Measurements from ENCODE around the gene LDHAL6A.
"Not testable (repeated sequence)": the region's sequence is repeated elsewhere in the genome, so short reads cannot be mapped to it uniquely, and the experiment has no call there.

LDHAL6A gene

GRCh38 chr11:18455686-18456372 is at the start of gene LDHAL6A:
TSS of gene LDHAL6A (plus strand) at chr11:18455856. CDS start at chr11:18456681, 825 bp downstream.
- no peak for DNase-seq (ENCODE audit: low spot score)

DNA sequence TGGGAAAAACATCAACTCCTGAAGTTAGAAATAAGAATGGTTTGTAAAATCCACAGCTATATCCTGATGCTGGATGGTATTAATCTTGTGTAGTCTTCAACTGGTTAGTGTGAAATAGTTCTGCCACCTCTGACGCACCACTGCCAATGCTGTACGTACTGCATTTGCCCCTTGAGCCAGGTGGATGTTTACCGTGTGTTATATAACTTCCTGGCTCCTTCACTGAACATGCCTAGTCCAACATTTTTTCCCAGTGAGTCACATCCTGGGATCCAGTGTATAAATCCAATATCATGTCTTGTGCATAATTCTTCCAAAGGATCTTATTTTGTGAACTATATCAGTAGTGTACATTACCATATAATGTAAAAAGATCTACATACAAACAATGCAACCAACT is 48.3 kb upstream of the LDHAL6A start:
- not testable (repeated sequence) for DNase-seq (ENCODE audit: low spot score)

- DNase-seq (ENCODE audit: low spot score) = no peak
These were observed 46.9 kb upstream of the LDHAL6A start for GRCh38 chr11:18408558-18409291.

GRCh38 chr11:18416459-18416858 is 39.2 kb upstream of the LDHAL6A start:
- no peak for DNase-seq (ENCODE audit: low spot score)

DNA sequence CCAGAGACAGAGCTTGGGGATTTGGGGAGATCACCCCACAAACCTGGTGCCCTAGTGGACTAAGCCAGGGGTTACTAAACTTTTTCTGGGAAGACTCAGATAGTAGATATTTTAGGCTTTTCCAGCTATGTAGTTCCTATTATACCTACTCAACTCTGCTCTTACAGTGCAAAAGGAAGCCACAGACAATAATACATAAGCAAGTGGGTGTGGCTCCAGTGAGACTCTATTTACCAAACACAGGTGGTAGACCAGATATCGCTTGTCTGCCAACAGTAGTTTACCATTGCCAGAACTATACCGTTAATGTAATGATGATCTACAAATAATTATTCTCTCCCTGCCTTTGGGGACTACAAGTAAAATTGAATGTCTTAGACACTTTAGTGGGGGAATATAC is 36.6 kb upstream of the LDHAL6A start:
- no peak for DNase-seq (ENCODE audit: low spot score)

- DNase-seq (ENCODE audit: low spot score) = no peak
These were observed 35.6 kb upstream of the LDHAL6A start for GRCh38 chr11:18420067-18420466.

DNA sequence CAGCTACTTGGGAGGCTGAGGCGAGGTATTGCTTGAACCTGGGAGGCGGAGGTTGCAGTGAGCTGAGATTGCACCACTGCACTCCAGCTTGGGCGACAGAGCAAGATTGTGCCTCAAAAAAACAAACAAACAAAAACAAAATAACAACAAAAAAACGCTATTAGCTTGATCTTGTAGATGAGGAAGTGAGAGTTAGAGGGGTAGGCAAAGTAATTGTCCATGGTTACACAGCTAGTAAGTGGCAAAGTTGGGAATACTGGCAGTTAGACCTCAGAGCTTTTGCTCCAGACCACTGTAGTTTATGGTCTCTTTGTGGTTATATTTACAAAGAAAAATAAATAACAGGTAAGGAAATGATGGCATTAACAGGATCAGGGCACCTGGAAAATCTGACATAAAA is 28.4 kb upstream of the LDHAL6A start:
- no peak for DNase-seq (ENCODE audit: low spot score)

GRCh38 chr11:18429332-18429731 is 26.3 kb upstream of the LDHAL6A start:
- DNase-seq (ENCODE audit: low spot score) = no peak

DNA sequence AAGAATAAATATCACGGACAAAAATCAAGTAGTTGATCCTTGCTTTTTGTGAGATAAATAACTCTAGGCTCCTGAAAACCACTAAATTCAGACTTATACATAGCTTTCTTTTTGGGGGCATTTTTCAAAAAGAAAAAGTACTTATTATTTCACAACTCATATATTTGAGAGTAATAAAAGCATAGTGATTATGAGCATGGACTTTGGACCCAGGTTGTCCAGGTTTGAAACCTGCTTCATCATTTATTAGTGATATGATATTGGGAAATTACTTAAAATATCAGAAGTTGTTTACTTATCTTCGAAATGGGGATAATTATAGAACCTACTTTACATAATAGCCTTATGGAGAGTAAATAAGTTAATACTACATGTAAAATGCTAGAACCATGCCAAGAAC is 17.0 kb upstream of the LDHAL6A start:
- DNase-seq (ENCODE audit: low spot score) = no peak

- no peak for DNase-seq (ENCODE audit: low spot score)
These were observed 6.4 kb upstream of the LDHAL6A start for GRCh38 chr11:18449251-18449650.

- DNase-seq (ENCODE audit: low spot score) = no peak
These were observed 2.7 kb upstream of the LDHAL6A start for GRCh38 chr11:18452927-18453326.

DNA sequence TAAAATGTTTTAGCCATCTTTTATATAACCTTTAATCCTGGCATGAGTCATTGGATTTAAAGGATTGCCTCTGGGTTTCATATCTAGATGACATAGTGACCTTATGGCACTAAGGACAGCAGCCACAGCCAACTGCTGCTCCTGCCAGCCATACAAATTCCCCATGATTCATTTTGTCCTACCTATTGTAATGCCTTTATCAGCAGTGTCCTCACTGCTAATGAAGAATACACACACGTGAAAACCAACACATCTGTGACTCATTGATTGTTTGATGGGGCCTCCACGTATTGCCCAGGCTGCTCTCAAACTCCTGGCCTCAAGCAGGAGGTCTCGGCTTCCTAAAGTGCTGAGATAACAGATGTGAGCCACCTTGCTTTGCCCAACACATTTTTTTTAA is 1.8 kb downstream of the LDHAL6A start:
- no peak for DNase-seq (ENCODE audit: low spot score)

- DNase-seq (ENCODE audit: low spot score) = no peak
These were observed 4.0 kb downstream of the LDHAL6A start for GRCh38 chr11:18459634-18460033.

- DNase-seq (ENCODE audit: low spot score) = no peak
These were observed 6.3 kb downstream of the LDHAL6A start for GRCh38 chr11:18461909-18462308.

DNA sequence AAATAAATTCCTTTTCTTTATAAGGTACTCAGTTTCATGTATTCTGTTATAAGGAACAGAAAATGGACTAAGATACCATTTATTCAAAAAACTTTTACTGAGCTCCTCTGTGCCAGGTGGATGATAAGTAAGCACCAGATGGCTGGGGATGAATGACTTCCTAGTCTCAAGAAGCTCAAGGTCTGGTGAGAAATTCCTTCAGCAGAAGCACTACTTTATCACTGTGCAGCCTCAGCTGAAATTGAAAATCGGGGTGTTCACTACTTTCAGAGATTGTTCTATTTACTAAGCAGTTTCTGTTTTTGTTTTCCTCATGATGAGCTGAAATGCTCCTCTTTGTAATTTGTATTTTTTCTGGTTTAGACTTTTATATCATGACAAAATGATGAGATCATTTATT is 7.8 kb downstream of the LDHAL6A start:
- no peak for DNase-seq (ENCODE audit: low spot score)

- no peak for DNase-seq (ENCODE audit: low spot score)
These were observed 10.7 kb downstream of the LDHAL6A start for GRCh38 chr11:18466402-18466801.

- DNase-seq (ENCODE audit: low spot score) = no peak
These were observed 12.4 kb downstream of the LDHAL6A start for GRCh38 chr11:18468059-18468458.

DNA sequence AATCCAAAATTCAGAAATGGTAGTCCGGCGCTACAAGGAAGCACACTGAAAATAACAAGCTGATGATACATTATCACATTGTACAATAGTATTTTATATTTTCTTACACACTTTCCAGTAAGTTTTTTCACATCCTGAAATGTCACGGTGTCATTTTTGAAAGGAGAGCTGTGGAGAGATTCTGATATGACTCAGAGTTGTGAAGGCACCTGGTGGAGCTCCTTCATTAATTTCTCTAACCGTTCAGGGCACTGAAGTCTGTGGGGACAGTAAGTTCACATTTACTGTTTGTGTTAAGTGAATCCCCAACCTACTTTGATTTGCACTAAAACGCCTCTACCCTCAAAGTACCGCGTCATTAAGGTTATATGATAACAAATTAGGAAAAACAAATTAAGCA is 13.3 kb downstream of the LDHAL6A start:
- DNase-seq (ENCODE audit: low spot score) = no peak

DNA sequence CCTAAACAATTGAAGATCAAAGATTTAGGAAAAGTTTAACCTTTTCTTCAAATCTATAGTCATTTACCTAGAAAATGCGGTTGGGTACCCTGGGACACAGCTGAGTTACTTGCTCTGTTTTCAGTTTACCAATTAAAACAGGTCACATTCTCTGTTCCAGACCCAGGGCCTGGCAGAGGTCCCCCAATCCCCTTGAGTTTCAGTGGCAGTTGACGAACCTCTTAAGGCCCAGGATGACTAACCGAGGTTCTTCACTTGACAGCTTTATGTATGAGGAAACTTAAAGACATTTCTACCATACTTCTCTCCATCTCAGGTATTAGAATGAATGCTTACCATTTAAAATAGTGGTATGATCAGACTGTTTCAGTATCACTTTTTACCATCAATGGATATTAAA is 16.3 kb downstream of the LDHAL6A start:
- DNase-seq (ENCODE audit: low spot score) = no peak

GRCh38 chr11:18472587-18472986 is 16.9 kb downstream of the LDHAL6A start:
- no peak for DNase-seq (ENCODE audit: low spot score)

DNA sequence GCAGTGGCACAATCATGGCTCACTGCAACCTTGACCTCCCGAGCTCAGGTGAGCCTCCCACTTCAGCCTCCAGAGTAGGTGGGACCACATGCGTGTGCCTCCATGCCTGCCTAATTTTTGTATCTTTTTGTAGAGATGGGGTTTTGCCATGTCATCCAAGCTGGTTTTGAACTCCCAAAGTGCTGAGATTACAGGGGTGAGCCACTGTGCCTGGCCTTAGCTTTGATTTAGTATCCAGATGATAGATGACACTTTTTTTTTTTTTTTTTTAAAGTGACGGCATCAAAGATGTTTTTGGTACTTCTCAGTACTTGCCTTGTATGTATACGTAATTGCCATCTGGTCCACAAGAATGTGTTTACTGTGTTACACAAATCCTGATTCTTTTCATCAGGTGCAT is 23.4 kb downstream of the LDHAL6A start:
- no peak for DNase-seq (ENCODE audit: low spot score)

- no peak for DNase-seq (ENCODE audit: low spot score)
These were observed 30.4 kb downstream of the LDHAL6A start for GRCh38 chr11:18485913-18486528.

- DNase-seq (ENCODE audit: low spot score) = no peak
These were observed 34.7 kb downstream of the LDHAL6A start for GRCh38 chr11:18490319-18490718.
